Limb (tissue), 2 donors: ENCODE measurements around the gene BBOF1.
"Not testable (repeated sequence)": the region's sequence is repeated elsewhere in the genome, so short reads cannot be mapped to it uniquely, and the experiment has no call there.

Experiments
- DNase-seq, 2 donors: peaks; one replicate each; pipeline ENCODE4 v3.0.0-alpha.2; 2016; ENCODE audit errors: extremely low spot score in 2 of 2

BBOF1 gene, protein sequence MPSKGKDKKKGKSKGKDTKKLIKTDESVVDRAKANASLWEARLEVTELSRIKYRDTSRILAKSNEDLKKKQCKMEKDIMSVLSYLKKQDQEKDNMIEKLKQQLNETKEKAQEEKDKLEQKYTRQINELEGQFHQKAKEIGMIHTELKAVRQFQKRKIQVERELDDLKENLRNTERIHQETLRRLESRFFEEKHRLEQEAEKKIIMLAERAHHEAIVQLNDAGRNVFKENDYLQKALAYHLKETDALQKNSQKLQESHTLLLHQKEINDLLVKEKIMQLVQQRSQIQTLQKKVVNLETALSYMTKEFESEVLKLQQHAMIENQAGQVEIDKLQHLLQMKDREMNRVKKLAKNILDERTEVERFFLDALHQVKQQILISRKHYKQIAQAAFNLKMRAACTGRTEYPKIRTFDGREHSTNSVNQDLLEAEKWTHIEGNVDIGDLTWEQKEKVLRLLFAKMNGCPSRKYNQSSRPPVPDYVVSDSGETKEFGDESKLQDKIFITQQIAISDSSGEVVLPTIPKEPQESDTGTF

DNA sequence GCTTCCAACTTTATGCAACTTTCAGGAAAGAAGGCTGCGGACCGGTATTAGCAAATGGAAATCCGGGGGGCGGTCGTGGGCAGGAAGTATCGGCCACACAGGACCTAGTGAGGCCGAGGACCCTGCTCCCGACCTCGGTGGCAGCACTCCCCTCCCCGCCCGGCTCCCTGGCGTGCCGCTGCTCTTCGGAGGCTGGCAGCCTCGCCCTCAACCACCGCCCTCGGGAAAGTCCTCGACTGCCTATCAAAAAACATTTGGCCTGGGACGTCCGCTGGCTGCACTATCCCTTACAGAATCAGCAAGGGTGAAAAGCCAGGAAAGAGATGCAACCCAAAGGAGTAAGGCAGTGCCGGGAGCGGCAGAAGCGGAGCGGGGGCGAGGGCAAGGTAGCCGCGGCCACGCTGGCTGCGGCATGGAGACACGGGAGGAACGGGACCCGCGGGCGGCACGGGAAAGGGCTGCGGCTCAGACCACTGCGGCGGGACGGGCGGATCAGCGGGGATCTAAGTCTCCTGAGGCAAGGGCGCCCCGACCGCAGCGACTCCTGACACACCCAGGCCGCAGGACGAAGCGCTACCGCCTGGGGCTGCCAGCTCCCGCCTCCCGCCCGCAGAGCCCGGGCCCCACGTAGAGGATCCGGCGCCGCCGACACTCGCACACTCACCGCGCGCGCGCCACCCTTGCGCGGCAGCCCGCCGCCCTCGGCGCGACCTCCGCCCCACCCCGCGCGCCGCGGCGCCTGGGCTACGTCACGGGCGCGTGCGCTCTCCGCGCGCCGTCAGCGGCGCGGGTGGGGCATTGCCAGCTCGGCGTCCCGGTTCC lies at the start of gene BBOF1, which contains the start of gene ENTPD5:
TSS of gene BBOF1 (plus strand) at position 764 of the 822 bp plus-strand sequence. CDS start 130 bp downstream, outside the sequence.
TSS of gene ENTPD5 (minus strand) at position 703 of the 822 bp plus-strand sequence. CDS start 31,186 bp downstream, outside the sequence.
- DNase-seq, result peak; percentile 88 to 91

DNA sequence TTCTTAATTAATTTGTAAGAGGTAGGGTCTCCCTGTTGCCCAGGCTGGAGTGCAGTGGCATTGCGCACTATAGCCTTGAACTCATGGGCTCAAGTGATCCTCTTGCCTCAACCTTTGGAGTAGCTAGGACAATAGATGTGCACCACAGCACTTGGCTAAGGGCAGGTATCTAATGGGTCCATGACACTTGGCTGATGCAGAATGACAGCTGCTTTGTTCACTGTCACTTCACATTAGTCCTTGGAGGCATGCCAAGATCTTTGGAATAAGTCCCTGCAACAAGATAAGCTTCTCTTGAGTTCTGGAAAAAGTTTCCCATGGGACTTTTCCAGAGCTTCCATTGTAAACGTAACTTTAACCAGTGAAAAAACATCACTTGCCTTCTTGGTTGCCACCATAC lies 45.7 kb upstream of the BBOF1 start:
- no peak for DNase-seq

DNA sequence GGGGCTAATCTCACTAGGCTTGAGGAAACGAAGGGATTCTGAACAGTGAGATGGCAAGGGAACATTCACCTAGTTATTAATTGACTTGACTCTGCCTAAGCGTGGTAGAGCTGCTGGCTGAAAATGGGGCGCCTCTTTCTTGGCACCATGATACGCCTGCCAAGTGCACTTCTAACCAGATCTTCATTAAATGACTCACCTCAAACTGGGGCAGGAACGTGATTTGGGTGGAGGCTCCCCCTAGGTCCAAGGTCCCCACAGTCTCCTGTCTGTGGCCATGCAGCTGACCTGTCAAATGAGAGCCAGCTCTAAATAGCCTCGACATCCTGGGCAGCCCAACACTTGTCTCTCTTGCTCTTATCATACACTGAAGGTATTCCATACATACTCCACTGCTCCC lies 43.0 kb upstream of the BBOF1 start:
- DNase-seq, result no peak

DNA sequence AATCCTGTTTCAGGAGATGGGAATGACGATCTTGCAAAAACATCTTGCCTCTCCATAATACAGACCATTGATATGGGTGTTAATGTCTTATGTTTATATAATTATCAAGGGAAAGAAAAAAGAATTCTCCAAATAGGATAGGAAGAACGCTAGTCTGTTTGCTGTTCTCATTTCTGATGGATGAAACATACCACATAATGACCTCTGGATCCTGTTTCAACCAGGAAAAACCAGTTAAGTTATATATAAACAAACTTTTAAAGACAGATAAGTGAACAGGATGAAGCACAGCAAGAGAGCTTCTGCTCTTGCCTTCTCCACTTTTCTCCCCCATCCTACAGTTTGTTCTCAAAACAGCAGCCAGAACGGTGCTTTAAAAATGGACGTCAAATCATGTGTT lies 41.3 kb upstream of the BBOF1 start:
- no peak for DNase-seq

DNA sequence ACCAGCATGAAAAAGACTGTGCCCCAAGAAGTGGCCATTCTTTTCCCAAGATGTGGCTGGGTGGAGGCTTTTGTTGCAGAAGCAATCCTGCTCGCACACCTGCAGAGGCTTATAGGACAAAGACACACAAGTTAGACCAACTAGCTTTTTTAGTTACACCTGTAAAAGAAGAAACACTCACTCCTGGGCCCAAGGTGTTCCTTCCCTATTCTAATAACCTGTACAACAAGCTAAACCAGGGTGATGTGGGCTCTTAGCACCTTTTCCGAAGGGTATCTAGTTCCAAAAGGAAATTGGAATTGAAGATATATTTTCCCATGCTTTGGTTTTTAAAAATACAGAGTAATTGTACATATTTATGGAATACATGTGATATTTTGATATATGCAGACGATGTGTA lies 31.1 kb upstream of the BBOF1 start:
- DNase-seq, result no peak

DNA sequence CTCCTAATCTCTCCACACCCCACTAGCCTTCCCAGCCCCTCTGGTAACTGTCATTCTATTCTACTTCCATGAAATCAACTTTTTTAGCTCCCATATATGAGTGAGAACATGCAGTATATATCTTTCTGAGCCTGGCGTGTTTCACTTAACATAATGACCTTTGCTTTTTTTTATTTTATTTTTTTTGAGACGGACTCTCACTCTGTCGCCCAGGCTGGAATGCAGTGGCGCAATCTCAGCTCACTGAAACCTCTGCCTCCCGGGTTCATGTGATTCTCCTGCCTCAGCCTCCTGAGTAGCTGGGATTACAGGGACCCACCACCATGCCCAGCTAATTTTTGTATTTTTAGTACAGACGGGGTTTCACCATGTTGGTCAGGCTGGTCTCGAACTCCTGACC lies 30.5 kb upstream of the BBOF1 start:
- not testable (repeated sequence) for DNase-seq

DNA sequence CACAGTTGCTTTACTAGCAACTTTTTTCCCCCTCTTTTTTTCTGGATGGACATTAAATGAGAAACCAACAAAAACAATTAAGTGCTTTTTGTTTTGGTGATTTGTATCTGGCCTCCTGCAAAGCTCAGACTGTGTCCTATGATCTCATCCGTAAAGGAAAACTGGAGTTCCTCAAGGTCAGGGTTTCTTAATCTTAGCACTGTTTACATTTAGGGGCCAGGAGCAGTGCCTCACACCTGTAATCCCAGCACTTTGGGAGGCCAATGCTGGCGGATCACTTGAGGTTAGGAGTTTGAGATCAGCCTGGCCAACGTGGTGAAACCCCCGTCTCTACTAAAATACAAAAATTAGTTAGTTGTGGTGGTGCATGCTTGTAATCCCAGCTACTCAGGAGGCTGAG lies 28.1 kb upstream of the BBOF1 start:
- no peak for DNase-seq

DNA sequence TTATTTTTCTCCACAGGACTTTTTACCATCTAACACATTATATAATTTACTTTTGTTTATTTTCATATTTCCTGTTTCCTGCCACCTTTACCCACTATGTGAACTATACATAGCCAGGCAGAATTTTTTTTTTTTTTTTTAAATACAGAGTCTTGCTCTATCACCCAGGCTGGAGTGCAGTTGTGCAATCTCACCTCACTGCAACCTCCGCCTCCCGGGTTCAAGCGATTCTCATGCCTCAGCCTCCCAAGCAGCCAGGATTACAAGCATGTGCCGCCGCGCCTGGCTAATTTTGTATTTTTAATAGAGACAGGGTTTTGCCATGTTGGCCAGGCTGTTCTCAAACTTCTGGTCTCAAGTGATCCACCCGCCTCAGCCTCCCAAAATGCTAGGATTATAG lies 24.2 kb upstream of the BBOF1 start:
- DNase-seq, result not testable (repeated sequence)

DNA sequence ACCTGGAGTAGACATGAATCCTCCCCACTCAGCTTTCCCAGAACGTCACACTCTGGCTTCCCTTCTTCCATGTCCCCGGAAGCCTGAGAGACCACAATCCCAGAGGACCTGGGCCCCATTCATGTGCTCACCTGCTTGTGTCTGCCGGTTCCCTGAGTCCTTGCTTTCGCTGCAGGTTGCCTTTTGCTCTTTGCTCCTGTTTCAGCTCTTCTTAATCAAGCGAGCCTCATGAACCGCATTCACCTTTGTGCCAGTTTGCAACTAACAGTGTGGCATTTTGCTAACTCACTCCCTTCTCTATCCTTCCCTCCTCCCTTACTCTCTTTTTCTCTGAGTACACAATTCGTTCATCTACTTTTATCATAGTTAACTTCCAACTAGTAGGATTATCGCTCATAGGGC lies 23.2 kb upstream of the BBOF1 start:
- no peak for DNase-seq

DNA sequence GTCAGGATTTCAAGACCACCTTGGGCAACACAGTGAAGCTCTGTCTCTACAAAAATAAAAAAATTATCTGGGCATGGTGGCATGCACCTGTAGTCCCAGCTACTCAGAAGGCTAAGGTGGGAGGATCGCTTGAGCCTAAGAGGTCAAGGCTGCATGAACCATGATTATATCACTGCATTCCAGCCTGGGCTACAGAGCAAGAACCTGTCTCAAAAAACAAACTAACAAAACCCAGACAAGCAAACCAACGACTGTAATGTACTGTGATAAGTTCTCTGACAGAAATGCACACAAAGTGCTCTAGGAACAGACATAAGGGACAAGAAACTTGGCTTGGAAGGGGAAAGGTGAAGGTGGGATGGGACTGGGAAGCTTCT lies 22.4 kb upstream of the BBOF1 start:
- no peak for DNase-seq

DNA sequence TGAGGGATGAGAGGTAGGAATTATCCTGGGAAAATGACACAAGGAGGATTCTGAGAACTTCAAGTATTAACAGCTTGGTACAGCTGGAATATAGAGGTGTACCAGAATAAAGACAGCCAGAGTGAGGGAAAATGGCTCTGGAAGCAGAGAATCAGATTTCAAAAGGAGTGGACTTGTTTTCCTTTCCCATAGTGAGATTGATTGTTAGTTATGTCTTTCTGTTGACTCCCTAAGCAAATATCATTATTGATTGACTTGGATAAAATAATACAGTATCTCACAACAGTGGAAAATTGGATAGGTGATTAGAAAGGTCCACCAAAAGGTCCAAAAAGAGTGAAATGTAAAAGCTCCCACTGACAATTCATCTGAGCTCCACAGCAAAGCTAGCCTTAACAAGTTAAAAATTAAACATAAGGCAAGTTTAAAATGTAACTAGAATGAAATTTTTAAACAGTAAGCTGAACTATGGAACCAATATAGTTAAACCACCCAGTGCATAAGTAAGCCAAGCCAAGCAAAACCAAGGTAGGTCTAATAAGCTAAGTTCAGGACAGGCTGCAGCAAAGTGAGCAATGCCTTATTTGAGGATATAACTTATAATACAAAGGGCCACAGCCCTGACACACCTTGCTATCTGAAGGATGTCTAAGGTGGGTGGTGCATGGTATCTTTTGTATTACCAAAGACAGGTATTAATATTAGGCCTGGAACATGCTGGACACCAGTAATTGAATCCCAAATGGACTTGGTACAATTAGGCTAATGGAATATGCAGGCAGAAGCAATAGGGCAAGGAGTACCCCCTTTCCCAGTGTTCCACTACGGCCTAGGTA lies 21.8 kb upstream of the BBOF1 start:
- no peak for DNase-seq

DNA sequence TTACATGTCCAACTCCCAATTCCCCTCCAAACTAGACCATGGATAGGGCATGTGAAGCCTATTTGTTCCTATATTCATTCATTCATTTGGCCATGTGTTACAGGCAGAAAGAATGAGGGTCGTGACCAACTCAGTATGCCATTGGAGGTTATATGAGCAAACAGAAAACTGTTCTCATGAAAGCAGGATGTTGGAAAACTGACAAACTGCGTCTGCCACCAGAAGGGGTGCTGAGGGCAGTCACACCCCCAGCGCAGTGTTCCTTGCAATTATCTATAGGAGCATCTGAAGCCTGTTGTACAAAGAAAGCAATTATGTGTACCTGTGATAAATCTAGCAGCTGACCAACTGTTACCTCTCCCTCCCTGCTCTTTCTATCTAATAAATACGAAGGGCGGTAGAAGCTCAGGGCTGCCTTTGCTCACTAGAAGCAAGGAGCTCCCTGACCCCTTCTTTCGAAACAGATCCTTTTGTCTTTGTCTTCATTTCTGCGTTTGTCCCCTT lies 21.2 kb upstream of the BBOF1 start:
- no peak for DNase-seq

DNA sequence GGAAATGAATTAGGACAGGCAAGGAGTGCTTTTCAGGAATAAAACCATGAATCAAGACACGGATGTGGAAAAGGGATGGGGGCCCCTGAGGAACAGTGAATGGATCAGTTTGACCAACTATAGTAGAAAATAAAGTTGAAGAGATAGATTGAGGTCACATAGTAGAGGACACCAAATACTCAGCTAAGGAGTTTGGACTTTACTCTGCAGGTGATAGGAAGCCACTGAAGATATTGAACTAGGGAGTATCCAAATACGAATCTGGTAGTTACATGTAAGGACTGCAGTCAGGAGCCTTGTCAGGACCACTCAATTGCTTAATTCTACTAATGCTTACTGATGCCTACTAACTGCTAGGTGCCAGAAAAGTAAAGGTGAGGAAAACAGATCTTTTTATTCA lies 20.4 kb upstream of the BBOF1 start:
- no peak for DNase-seq

DNA sequence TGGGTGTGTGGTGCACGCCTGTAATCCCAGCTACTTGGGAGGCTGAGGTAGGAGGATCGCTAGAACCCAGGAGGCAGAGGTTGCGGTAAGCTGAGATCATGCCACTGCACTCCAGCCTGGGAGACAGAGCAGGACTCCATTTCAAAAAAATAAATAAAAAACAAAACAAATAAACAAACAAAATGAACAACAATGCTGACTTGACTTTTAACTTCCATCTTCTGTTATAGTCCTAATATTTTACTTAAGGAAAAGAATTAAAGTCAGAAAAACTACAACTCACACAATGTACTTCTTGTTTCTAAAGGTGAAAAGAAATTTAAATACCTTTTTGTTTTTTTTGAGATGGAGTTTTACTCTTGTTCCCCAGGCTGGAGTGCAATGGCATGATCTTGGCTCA lies 13.5 kb upstream of the BBOF1 start:
- DNase-seq, result not testable (repeated sequence)

DNA sequence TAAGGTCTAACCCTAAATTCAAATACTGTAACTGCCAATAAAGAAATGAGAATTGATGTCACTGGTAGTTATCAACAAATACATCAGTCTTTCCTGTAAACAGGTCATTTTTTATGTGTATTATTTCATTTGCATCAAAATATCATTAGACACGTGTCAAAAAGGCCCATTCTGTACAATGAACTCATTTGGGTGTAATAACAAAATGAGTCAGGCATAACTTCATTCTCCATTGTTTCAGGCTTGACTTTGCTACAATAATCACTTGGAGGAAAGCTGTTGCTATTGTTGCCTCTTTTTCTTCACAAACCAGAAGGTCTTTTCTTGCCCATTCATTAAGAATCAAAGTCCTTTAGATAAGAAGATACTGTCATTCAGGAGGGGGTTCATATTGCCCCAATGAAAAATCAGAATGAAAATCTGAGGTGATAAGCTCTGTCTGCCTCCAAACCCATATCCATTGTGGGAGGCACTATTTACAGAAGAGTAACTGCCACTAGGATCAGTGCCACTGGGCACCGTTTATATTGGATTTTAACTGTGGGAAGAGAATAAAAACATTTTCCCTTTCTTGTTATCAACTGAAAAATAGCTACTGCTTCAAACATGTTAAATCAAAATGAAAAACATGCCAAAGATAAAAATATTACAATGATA lies 10.2 kb upstream of the BBOF1 start:
- DNase-seq, result no peak

DNA sequence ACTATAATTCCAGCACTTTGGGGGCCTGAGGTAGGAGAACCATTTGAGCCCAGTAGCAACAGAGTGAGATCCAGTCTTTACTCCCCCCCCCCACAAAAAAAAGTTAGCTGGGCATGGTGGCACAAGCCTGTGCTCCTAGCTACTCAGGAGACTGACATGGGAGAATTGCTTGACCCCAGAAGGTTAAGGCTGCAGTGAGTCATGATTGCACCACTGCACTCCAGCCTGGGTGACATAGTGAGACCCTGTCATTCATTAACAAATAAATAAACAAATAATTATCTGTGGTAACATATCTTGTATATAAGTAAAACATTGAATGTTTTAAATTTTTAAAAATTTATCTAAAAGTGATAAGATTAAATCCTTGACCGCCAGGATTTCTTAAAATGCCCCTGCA lies 4.8 kb upstream of the BBOF1 start:
- DNase-seq, result no peak

DNA sequence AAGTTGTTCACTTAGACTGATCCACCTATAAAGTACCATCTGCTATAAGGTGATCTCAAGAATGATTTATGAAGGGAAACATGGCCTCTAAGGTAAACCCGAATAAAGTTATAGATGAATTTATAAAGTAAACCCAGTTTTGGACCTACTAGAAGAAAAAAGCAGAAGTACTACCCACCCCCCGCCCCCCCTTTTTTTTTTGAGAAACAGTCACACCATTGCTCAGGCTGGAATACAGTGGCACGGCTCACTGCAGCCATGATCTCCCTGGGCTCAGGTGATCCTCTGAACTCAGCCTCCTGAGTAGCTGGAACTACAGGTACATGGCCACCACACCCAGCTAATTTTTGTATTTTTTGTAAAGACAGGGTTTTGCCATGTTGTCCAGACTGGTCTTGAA lies 4.0 kb upstream of the BBOF1 start:
- no peak for DNase-seq

DNA sequence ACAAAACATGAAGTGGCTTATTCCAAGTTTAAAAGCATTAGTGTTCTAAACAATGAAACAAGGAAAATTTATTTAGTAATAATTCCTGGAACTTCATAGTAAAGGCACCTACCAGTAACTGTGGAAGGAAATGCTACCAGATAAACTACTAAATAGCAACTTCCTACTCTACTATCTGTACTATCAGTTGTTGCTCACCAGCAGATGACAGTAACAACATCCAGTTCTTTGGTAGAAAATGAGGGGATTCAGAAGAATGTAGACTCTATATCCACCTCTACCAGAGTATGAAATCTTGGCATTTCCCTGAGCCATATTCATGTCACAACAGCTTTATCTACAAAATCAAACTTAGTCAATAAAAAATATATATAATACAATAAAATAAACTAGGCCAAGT lies 3.2 kb upstream of the BBOF1 start:
- DNase-seq, result no peak

DNA sequence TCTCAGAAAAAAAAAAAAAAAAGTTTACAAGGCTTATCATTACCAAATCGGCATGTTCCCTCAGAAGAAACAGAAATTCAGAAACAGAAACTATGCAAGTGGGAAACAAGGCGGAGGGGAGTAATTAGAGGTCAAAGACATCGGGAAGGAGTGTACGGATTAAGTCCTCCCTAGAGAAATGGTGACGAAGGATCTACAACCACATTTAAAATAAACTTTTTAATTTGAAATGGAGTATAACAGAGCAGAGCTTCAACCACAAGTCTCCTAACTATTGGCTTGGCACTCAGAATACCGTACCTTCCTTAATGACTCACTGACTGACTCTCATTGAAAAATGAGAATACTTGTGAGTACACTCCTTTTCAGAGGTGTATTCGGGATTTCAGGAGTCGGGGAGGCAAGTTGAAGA lies 969 bp upstream of the BBOF1 start:
- no peak for DNase-seq

DNA sequence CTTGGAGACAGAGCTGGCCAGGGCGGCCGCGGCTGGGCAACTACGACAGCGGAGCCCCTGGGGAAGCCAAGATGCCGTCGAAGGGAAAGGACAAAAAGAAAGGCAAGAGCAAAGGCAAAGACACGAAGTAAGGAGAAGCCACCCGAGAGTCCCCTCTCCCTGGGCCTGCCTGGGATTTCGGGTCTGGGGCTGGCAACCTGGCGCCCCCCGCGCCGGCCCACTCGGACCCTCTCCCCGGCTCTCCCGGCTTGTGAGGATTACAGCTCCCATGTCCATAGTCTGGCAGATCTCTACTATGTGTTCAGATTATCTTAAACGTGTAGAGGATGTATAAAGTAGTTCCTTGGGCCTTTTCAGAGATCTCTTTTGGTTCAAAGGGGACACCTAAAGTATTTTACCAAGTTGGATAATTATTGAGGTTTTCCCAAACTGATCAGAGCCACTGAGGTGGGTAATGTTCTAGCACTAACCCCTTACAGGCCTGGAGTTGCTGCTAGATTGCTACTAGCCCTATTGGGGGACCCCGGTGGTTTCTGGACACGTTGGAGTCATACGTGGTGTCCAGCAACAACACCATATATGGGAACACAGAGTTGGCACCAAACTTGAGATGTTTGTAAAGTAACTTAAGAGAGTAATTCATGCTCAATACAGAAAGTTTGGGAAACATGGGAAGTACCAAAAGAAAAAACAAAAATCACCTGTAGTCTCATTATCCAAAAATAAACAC lies 424 bp downstream of the BBOF1 start:
- DNase-seq, result peak in 1 of 2 donors; percentile 1
